22Rv1 (cell line): ENCODE results near the gene PMS2.

ENCODE experiments used
- CTCF ChIP-seq: fragments of 450-650 bp; IDR thresholded peaks from 2 replicates; pipeline ENCODE4 v1.5.1; 2017; ENCODE audit warnings: mild to moderate bottlenecking
- ZFX ChIP-seq: fragments of 450-650 bp; IDR thresholded peaks from 2 replicates; pipeline ENCODE4 v1.6.1; 2017; ENCODE audit warnings: antibody characterized with exemption, borderline replicate concordance

GRCh38 chr7:6030988-6031387 is 22.1 kb upstream of the PMS2 start, which contains the start of gene ANKRD61:
- TF ChIP-seq CTCF: no peak
- no peak for TF ChIP-seq ZFX
